ENCODE measurements around the gene MYBPC3.
A peak's percentile ranks its signal among the peaks of the same experiment; 100 is the strongest.
"Not testable (repeated sequence)": the region's sequence is repeated elsewhere in the genome, so short reads cannot be mapped to it uniquely, and the experiment has no call there.

MYBPC3 gene

DNA sequence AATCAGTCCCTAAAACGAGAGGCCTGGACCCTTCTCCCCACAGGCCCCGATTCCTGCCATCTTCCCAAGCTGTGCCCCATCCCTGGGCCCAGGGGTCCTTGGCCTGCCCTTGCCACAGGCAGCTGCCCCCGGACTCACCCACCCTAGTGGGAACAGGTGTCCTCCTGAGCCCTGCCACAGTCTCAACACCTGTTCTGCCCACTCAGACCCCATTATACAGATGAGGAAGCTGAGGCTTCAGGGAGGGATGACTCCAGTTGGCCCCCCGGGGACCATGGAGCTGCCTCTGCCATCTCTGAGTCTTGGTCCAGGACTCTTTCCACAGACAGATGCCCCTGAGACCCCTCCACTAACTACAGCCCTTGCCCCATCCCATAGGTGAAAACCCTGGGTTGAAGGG, 15.9 kb downstream of the MYBPC3 start:
- no peak for DNase-seq

DNA sequence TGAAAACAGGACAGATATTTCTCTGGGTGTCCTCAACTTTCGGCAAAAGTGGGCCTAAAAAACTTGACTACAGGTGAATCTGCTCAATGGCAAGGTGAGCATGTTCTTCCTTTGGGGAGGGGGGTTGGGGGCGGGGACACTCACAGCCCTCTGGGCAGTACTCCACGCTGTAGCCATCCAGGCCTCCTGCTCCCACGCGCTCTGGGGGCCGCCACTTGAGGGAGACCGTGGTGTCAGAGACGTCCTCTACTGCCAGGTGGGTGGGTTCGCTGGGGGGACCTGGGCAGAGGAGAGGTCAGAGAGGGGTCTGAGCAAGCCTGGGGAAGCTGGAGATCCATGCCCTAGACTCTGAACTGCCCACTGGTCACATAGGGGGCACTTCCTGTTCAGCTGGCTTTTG, 16.8 kb downstream of the MYBPC3 start:
- no peak for DNase-seq

DNA sequence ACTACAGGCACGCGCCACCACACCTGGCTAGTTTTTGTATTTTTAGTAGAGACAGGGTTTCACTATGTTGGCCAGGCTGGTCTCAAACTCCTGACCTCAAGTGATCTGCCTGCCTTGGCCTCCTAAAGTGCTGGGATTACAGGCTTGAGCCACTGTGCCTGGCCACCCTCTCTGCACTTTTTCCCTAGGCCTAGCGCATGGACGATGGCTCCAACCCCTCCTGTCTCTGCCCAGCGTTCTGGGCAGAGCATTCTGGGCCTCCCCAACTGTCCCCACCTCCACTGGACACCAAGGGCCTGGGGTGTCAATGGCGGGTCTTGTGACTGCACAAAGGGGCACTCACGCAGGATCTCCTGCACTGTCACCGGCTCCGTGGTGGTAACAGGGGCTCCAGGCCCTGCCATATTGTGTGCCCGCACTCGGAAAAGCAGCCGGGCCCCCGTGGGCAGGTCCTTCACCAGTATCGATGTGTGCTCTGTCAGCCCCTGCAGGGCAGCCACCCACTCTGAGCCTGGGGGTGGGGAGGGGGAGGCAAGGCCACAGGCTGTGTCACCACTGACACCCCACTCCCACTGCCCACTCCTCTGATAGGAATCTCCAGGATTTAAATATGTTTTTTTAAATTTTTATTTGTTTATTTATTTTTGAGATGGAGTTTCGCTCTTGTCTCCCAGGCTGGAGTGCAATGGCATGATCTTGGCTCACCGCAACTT, 17.6 kb downstream of the MYBPC3 start:
- not testable (repeated sequence) for DNase-seq

DNA sequence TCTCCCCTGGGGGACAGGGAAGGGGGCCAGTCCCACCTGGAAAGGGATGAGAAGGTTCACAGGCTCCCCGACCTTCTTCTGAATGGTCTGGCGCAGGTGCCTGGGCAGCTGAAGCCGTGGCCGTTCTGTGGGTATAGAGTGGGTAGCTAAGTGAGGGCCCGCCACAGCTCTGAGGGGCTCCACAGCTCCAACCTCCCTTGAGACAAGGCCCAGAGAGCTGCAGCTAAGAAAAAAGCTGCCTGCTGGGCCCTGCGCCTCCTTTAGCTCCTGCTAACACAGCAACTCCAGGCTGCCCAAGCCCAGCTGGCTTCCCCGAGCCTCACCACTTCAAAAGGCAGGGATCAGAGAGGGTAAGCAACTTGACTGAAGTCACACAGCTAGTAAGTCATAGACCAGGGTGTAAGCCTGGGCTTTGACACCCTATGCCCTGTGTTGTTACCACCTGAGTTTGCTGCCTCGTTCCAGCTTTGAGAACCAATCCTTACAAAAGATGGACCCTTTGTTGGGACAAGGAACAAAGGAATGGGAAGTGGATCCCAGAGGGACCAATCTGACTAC, 18.5 kb downstream of the MYBPC3 start:
- DNase-seq = no peak

DNA sequence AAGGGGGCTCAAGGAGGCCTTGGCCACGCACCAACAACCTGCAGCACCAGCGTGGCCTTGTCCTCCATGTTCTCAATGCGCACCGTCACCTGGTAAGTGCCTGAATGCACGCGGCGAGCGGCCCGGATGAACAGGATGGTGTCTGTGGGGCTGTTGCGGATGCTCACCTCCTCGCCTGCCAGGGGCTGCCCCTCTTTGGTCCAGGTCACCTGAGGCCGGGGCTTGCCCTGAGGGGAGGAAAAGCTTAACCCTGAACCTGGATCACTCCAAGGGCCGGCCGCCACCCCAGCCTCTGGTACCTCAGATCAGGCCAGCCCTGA, 19.0 kb downstream of the MYBPC3 start:
- DNase-seq = no peak

DNA sequence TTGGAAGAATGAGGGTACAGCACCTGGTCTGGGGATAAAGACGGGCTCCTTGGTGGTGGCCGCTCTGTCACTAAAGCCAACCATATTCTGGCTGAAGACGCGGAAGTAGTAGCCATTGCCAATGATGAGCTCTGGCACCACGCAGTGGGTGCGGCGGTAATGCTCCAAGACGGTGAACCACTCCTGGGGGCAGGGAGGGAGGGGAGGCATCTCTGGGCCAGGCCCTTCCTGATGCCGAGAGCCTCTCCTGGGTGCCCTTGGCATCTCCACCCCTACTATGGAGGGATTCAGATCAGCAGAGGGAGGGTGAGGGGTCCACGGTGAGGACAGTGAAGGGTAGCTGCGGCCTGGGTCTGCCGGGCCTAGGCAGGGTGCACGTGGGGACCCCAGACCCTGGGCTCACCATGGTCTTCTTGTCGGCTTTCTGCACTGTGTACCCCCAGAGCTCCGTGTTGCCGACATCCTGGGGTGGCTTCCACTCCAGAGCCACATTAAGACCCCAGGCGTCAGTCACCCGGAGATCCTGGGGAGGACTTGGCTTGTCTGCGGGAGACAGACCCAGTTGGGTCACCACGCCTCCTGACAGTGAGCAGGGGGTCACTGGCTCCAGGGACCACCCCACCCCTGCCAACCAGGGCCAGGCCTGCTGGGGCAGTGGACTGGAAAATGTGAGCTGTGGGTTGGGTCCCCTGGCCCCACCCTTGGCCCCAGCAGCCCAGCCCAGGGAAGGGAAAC, 19.5 kb downstream of the MYBPC3 start:
- no peak for DNase-seq

DNA sequence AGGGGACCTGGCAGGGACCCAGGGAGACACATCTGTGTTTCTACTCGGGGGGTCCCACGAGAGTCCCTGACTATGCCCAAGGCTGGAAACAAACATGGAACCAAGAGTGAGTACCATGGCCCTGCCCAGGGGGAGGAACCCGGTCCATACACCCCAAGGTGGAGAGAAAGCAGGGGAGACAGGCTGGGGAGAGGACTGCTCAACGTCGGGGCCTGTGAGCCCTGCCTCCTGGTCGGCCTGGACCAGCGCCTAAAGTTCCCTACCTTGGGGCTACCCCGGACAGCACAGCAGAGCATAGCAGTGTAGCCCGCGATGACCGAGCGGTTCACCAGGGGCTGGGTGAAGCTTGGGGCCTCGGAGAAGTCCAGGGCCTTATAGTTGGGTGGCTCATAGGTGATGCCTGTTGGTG, 20.2 kb downstream of the MYBPC3 start:
- no peak for DNase-seq

DNA sequence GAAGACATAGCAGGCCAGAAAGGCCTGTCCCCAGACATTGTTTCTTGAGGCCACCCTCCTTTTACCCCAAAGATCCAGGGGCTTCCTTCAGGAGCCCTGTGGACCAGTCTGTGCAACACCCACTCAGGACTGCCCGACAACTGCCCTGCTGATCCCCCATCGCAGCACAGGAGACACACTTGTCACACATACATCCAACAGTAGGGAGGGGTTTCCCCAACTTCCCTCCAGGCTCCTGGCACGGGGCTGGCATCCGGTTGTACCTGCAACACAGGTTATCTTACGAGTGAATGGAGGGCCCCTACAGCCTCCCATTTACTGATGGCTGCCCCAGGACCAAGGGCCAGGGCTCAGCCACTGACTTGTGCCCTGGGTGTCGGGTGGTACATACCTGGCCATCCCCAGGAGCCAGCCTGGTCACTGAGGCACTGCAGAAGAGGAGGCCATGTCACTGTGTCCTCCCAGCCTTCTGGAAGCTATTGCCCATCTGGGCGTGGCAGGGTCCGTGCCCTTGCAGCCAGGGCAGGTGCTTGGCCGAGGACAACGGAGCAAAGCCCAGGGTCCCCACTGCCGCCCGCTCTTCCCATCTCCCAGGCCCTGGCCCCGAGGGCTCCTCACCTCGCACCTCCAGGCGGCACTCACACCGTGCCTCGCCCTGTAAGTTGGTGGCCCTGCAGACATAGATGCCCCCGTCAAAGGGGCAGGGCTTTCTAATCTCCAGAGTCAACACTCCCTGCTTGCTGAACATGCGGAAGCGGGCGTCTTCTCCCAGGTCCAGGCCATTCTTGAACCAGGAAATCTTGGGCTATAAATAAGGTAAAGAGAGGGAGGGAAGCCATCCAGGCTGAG, 20.8 kb downstream of the MYBPC3 start:
- no peak for DNase-seq

DNA sequence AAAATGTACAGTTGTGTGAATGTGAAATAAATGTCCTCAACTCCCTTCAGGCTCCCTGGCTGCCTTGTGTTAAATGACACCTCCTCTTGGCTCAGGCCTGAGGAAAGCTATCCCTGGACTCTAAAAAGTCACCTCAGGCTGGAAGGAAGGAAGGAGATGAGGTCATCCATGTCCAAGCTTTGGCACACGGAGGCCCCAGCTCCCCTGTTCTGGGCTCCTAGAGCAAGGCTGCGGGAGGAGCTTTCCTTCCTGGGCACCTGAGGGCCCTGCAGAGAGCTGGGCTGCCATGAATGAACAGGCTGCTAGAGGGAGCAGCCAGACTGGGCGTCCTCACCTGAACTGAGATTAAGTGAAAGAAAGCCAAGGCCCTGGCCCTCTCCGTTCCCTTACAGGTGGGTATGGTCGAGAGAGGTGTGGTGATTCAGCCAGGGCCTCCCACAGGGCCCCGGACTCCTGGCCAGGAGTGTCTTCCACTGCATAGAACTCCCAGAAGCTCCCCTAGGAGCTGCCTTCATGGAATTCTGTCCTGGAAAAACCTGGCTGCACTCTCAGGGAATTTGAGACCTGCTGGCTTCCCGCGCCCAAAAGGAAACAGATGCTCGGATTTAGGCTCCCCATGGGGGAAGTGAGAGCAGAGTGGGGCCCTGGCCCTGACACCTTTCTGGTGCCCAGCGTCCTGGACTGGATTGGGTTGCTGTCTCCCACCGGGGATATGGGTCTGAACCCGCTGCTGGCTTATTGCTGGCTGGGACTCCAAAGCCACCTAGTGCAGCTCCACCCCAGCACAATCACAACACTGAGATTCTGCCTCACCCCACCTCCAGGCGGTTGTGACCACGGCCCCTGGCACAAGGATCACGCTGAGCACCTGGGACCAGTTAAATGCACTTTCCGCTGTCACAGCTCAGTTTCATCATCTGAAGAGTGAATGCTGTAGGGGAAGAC, 22.2 kb downstream of the MYBPC3 start:
- DNase-seq = peak; percentile 62

DNA sequence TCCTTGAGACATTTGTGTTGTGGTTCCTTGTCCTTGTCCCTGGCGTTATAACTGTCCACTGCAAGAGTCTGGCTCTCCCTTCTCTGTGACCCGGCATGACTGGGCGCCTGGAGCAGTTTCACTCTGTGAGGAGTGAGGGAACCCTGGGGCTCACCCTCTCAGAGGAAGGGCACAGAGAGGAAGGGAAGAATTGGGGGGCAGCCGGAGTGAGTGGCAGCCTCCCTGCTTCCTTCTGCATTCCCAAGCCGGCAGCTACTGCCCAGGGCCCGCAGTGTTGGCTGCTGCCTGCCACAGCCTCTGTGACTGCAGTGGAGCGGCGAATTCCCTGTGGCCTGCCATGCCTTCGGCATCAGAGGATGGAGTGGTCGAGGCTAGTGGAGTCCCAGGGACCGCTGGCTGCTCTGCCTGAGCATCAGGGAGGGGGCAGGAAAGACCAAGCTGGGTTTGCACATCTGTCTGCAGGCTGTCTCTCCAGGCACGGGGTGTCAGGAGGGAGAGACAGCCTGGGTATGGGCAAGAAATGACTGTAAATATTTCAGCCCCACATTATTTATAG, 23.0 kb downstream of the MYBPC3 start:
- no peak for DNase-seq

DNA sequence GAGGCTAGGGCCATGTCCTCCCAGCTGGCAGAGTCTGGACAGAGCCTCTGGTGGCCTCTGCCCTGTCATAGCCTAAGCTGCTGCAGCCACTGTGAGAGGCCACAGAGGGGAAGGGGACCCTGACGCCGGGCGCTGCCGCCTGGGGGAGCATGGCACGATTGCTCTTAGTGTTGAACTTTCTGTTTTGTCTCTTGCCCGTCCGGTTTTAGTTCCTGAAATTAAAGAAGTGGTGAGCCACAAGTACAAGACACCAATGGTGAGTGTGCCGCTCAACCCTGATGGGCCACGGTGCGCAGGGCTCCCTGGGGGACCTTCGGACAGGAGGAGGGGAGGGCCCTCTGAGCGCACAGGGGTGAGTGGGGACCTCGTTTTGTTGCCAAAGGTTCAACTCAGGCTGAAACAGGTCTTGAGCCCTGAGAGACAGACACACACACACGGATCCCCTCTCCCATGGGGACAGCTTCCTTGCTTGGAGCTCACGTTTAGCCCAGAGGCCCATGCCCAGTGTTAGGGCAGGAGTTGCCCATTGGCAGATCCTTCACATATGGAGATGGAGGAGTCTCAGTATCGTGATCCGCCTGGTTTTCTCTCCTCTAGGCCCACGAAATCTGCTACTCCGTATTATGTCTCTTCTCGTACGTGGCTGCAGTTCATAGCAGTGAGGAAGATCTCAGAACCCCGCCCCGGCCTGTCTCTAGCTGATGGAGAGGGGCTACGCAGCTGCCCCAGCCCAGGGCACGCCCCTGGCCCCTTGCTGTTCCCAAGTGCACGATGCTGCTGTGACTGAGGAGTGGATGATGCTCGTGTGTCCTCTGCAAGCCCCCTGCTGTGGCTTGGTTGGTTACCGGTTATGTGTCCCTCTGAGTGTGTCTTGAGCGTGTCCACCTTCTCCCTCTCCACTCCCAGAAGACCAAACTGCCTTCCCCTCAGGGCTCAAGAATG, 23.8 kb downstream of the MYBPC3 start:
- no peak for DNase-seq

DNA sequence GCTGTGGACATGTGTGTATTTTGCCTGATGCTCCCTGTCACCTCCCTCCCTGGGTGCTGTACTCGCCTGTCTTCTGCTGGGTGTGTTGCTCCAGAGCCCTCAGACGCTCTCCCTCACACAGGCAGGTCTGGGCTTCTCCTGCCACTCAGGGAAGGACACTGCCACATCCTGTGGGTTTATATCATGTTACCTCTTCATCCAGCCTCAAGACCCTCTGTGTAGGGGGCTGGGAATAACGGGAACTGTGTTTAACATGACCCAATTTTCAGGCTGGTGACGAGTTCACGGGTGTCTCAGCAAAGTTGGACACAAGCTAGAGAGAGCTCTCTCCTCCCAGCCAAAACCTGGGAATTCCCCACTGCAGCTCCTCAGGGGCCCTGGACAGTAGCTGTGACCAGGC, 24.6 kb downstream of the MYBPC3 start:
- DNase-seq = no peak

DNA sequence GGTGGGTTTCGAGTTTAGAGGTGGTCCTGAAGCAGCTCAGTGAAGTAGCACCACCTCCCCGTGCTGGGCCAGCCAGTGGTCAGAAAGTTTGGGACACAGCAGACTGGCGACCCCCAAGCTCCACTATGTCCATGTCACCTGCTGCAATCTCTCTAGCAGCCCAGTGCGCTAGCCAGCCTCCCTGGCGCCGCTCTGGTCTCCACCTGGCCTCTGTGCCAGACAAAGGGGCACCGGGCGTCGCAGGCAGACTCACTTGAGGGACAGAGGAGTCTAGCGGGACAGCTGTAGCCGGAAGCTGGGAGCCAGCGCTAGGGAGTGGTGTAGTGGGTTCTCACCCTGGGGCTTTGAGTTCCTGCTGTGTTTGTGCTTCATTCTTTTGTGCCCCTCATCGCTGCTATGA, 25.5 kb downstream of the MYBPC3 start:
- no peak for DNase-seq

DNA sequence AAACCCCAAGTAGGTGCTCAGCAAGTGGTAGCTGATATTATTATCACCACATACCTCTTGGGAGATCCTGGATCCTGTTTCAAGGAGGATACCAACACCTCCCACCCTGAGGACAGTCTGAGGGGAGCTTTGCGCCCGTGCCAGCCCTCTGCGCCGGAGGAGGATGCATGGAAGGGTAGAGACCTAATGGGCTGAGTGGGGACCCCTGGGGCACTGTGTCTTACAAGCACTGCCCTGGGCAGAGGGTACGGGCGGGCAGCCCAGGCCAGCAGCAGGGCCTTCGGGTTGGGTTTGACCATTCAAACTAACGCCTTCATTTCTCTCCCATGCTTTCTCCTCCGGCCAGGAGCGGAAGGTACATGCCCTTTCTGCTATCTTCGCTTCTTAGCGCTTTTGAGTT, 26.3 kb downstream of the MYBPC3 start:
- DNase-seq = no peak

DNA sequence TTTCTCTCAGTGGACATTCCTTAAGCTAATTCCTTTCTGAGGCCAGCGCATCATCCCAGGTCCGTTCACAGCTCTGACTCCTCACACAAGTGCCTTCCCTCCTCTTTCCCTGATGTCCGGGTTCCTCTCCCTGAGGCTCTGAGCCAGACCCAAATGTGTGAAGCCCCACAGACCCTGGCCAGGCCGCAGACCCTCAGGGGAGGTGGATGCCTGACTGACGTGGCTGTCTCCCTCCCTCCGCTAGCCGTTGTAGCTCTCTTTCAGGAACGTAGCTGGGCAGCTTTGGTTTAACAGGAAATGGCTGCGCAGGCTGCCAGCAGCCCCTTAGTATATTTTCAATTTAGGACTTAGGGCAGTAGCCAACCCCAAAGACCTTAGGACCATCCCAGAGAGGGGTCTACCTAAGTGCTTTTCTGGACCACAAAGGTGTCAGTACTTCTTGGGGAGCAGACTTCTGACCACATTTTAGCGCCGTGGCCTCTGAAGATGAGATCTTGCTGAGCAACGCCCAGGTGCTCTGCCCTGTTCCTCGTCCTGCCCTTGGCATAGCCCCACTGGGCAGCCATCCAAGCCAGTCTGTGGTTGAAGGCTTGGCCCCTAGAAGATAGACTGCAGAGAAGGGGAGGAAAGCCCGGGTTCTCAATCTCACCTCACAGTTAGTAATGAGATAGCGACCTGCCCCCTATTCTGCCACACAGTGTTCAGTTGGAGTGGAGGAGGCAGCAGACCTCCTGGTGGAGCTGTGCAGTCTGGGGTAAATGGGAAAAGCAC, 27.0 kb downstream of the MYBPC3 start:
- DNase-seq = no peak

DNA sequence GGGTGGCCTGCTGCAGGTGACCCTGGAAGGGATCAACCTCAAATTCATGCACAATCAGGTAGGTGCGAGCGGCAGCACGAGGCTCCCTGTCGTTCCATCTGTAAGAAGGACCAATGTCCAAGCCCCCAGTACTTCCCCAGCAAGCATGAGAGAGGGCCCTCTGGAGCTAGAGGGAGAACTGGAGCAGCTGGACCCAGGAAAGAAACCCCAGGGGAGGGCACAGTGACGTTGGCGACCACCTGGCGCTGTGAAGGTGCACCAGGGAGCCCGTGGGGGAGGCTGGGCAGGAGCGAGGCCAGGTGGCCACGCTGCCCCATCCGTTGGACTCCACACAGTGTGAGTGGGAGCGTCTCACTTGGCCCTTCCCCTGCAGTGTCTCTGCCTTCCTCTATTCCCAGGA, 28.0 kb downstream of the MYBPC3 start:
- no peak for DNase-seq

DNA sequence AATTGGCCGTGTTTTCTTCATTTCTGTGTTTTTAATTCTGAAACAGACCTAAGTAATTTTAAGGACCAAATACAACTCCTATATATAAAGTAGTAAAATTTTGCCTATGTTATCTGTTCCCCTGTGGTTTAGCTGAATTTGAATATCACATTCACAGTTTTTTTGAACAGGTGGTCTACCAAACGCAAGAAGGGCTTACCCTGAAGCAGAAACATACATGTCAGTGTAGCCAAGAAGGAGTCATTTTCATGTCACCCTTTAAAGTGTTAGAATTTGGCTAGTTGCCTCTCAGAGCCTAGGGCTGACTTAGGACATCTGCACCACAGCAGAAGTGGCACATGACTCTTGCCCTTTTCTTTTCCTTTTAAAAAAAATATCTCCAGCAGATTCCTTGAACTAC, 34.3 kb downstream of the MYBPC3 start:
- no peak for DNase-seq

DNA sequence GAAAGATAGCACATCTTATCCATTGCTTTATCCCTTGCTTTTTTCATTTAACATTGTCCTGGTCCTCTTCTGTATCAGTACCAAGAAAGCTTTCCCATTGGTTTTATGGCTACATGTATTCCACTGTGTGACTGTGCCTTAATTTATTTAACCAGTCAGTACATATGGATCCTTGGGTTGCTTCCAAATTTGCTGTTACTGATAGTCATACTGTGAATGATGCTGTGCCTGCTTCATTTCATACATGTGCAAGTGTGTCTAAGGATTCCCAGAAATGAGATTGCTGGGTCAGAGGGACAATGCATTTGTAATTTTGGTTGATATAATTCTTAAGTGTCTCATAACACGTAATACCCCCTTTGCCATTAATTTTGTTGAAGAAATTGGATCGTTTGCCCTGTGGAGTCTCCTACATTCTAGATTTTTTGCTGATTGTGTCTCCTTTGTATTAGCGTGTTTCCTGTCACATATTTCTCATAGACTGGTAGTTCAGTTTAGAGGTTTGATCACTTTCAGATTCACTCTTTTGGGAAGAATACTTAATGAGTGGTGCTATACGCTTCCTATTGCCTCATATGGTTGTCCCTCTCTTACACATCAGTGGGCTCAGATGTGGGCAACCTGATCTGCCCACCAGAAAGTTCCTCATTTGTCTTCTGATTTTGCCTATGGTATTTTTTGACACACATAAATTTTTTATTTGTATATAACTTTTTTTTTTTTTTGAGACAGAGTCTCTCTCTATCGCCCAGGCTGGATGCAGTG, 35.3 kb downstream of the MYBPC3 start:
- no peak for DNase-seq

DNA sequence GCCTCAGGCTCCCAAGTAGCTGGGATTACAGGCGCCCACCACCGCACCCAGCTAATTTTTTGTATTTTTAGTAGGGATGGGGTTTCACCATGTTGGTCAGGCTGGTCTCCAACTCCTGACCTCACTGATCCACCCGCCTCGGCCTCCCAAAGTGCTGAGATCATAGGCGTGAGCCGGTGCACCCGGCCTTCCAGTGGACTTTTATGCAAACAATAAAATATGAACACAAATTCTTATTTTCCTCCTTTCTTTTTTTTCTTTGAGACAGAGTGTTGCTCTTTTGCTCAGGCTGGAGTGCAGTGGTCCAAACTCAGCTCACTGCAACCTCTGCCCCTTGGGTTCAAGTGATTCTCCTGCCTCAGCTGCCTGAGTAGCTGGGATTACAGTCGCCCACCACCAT, 36.0 kb downstream of the MYBPC3 start:
- not testable (repeated sequence) for DNase-seq
